OCI-LY7 (cell line): Measurements from ENCODE around the gene GNG13. TPM values are rescaled to one million over a fixed set of nuclear protein-coding genes. Genes with fewer than 3 reads are reported as not detected.

Experiments
- BruUV-seq: library from RNA; stranded (reverse); fragments of 400-500 nt; replicated peaks from 2 replicates; lab custom pipeline; 2021; lab: Mats Ljungman, UMichigan
- CTCF ChIA-PET: fragments of 300-600 bp; sonication (Branson Sonifier 250); formaldehyde crosslinking; loops from one replicate; lab custom pipeline; 2022; ENCODE audit warnings: antibody characterized with exemption; ENCODE audit not compliant: unreplicated experiment; lab: Charles Lee
- POLR2A ChIA-PET: fragments of 300-600 bp; sonication (Branson Sonifier 250); formaldehyde crosslinking; loops from one replicate; lab custom pipeline; 2022; ENCODE audit warnings: antibody characterized with exemption; lab: Charles Lee
- DNase-seq: peaks from one replicate; pipeline ENCODE4 v3.0.0-alpha.2; 2015; ENCODE audit warnings: low spot score
- H2AFZ ChIP-seq: fragments of 200-600 bp; sonication (generic), shearing (Covaris generic); 2 replicates; pipeline ENCODE4 v1.6.1; 2014; ENCODE audit warnings: mild to moderate bottlenecking, antibody characterized with exemption, low read length, moderate library complexity
- H3K27ac ChIP-seq: fragments of 200-600 bp; sonication (generic); 2 replicates; pipeline ENCODE4 v1.5.1; 2014; ENCODE audit warnings: mixed run types, low read depth, mild to moderate bottlenecking, moderate library complexity, low read length, inconsistent platforms; ENCODE audit not compliant: poor library complexity, severe bottlenecking
- H3K36me3 ChIP-seq: fragments of 200-600 bp; sonication (generic); 2 replicates; pipeline ENCODE4 v1.6.1; 2014; ENCODE audit warnings: mild to moderate bottlenecking, antibody characterized with exemption, low read length, moderate library complexity, mixed read lengths; ENCODE audit not compliant: insufficient read depth
- H3K4me1 ChIP-seq: fragments of 200-600 bp; sonication (generic); 2 replicates; pipeline ENCODE4 v1.5.1; 2014; ENCODE audit warnings: mild to moderate bottlenecking, low read length; ENCODE audit not compliant: insufficient read depth, poor library complexity, severe bottlenecking
- H3K4me2 ChIP-seq: fragments of 200-600 bp; sonication (generic); 2 replicates; pipeline ENCODE4 v1.6.1; 2014; ENCODE audit warnings: mild to moderate bottlenecking, low read length
- H3K4me3 ChIP-seq: fragments of 200-600 bp; sonication (generic); 2 replicates; pipeline ENCODE4 v1.5.1; 2014; ENCODE audit warnings: mild to moderate bottlenecking, low read depth, low read length; ENCODE audit not compliant: poor library complexity, severe bottlenecking
- H3K79me2 ChIP-seq: fragments of 200-600 bp; sonication (generic); 2 replicates; pipeline ENCODE4 v1.6.1; 2016; ENCODE audit warnings: low read depth, mild to moderate bottlenecking, low read length, moderate library complexity, mixed read lengths; ENCODE audit not compliant: insufficient read depth
- H3K9me2 ChIP-seq: fragments of 200-600 bp; sonication (generic); 2 replicates; pipeline ENCODE4 v1.6.1; 2016; ENCODE audit warnings: mild to moderate bottlenecking, low read length, mixed read lengths; ENCODE audit not compliant: insufficient read depth
- H3K9me3 ChIP-seq: fragments of 200-600 bp; sonication (generic); 2 replicates; pipeline ENCODE4 v1.6.1; 2014; ENCODE audit warnings: mild to moderate bottlenecking, mixed run types, low read length, mixed read lengths
- H4K20me1 ChIP-seq: fragments of 200-600 bp; sonication (generic); 2 replicates; pipeline ENCODE4 v1.6.1; 2014; ENCODE audit warnings: mild to moderate bottlenecking, antibody characterized with exemption, low read length, moderate library complexity, mixed read lengths; ENCODE audit not compliant: insufficient read depth
- CTCF ChIP-seq: fragments of 200-600 bp; sonication (generic); conservative IDR thresholded peaks from 2 replicates; pipeline ENCODE4 v1.5.1; 2014; ENCODE audit warnings: mild to moderate bottlenecking, antibody characterized with exemption, low read length, moderate library complexity, mixed read lengths
- EZH2phosphoT487 ChIP-seq: fragments of 200-600 bp; sonication (generic); IDR thresholded peaks from 2 replicates; pipeline ENCODE4 v1.6.1; 2018; ENCODE audit warnings: low read depth, borderline replicate concordance, mild to moderate bottlenecking, mixed run types, antibody characterized with exemption, low read length, moderate library complexity, mixed read lengths
- intact Hi-C: fragments of 100-400 bp; cut with micrococcal nuclease; formaldehyde crosslinking; loops from one replicate; pipeline ENCODE4 v1.10.0; 2022; ENCODE audit not compliant: unreplicated experiment
- total RNA-seq, 2 experiments: library from RNA; depleted of rRNA in 1 of 2; stranded (reverse); fragments of >200 nt in 1 of 2; shearing (Covaris generic) in 1 of 2; gene quantifications; 2 replicates each; pipeline ENCODE4 v1.2.3, GENCODE V29; 2014 to 2022

Gene GNG13
- total RNA-seq, 2 experiments from 2014 or later, result not detected

- H3K4me2 ChIP-seq, result no peak overlapping the region
- H3K27ac ChIP-seq, result no peak overlapping the region
- no peaks in the 10 kb centered on the region for H3K79me2 ChIP-seq
- no peaks in the 10 kb centered on the region for H4K20me1 ChIP-seq
- no peaks in the 10 kb centered on the region for H3K36me3 ChIP-seq
- no TSS peak for BruUV-seq
- peaks cover 8% of the 10 kb centered on the region for H3K9me3 ChIP-seq
- TF ChIP-seq EZH2phosphoT487 (no peak), CTCF (no peak)
- no peaks in the 10 kb centered on the region for H3K9me2 ChIP-seq
- POLR2A ChIA-PET, result no interaction called here
- H2AFZ ChIP-seq, result no peak overlapping the region
- H3K4me3 ChIP-seq, result no peak overlapping the region
- CTCF ChIA-PET, result no interaction called here
- intact Hi-C loops, result no loop called here
- no peaks in the 10 kb centered on the region for H3K4me1 ChIP-seq
- DNase-seq, result no peak
These were observed 31.3 kb upstream of the GNG13 start for GRCh38 chr16:831571-832413.

- TF ChIP-seq EZH2phosphoT487 (no peak), CTCF (no peak)
- intact Hi-C loops, result no loop called here
- CTCF ChIA-PET, result no interaction called here
- no TSS peak for BruUV-seq
- POLR2A ChIA-PET, result no interaction called here
- H3K9me3 ChIP-seq, result peaks cover 2% of the 10 kb centered on the region
- H3K36me3 ChIP-seq, result no peaks in the 10 kb centered on the region
- no peak overlapping the region for H3K4me3 ChIP-seq
- H3K4me1 ChIP-seq, result no peaks in the 10 kb centered on the region
- DNase-seq, result no peak
- no peak overlapping the region for H3K27ac ChIP-seq
- H4K20me1 ChIP-seq, result no peaks in the 10 kb centered on the region
- H3K4me2 ChIP-seq, result no peak overlapping the region
- no peak overlapping the region for H2AFZ ChIP-seq
- H3K79me2 ChIP-seq, result no peaks in the 10 kb centered on the region
- H3K9me2 ChIP-seq, result no peaks in the 10 kb centered on the region
These were observed 30.5 kb upstream of the GNG13 start for GRCh38 chr16:830871-831570.
